ENCODE results near the gene CFAP74.

Gene CFAP74

GRCh38 chr1:2039251-2039650, 35.7 kb upstream of the CFAP74 start:
- no peak for DNase-seq

GRCh38 chr1:2038229-2038628, 34.6 kb upstream of the CFAP74 start:
- DNase-seq, result no peak

GRCh38 chr1:2037314-2037979, 33.9 kb upstream of the CFAP74 start:
- no peak for DNase-seq

- no peak for DNase-seq
Measured at GRCh38 chr1:2036287-2036686, 32.7 kb upstream of the CFAP74 start.

GRCh38 chr1:2033165-2033564, 29.6 kb upstream of the CFAP74 start:
- no peak for DNase-seq

- no peak for DNase-seq
Measured at GRCh38 chr1:2032737-2033136, 29.2 kb upstream of the CFAP74 start.

- no peak for DNase-seq
Measured at GRCh38 chr1:2031546-2032540, 28.3 kb upstream of the CFAP74 start.

GRCh38 chr1:2030076-2030871, 26.7 kb upstream of the CFAP74 start:
- no peak for DNase-seq

- DNase-seq, result no peak
Measured at GRCh38 chr1:2029561-2029960, 26.0 kb upstream of the CFAP74 start.

GRCh38 chr1:2028870-2029560, 25.4 kb upstream of the CFAP74 start:
- no peak for DNase-seq

GRCh38 chr1:2027961-2028583, 24.5 kb upstream of the CFAP74 start:
- no peak for DNase-seq

GRCh38 chr1:2025491-2025981, 21.9 kb upstream of the CFAP74 start:
- DNase-seq, result no peak

GRCh38 chr1:2024887-2025286, 21.3 kb upstream of the CFAP74 start:
- DNase-seq, result no peak

- no peak for DNase-seq
Measured at GRCh38 chr1:2024451-2024850, 20.9 kb upstream of the CFAP74 start.

GRCh38 chr1:2023187-2023586, 19.6 kb upstream of the CFAP74 start:
- DNase-seq, result no peak

GRCh38 chr1:2022063-2022770, 18.6 kb upstream of the CFAP74 start:
- DNase-seq, result no peak

GRCh38 chr1:2021550-2021949, 18.0 kb upstream of the CFAP74 start:
- DNase-seq, result no peak

- no peak for DNase-seq
Measured at GRCh38 chr1:2020310-2020655, 16.7 kb upstream of the CFAP74 start.

- DNase-seq, result no peak
Measured at GRCh38 chr1:2019571-2020309, 16.2 kb upstream of the CFAP74 start.

- no peak for DNase-seq
Measured at GRCh38 chr1:2019172-2019543, 15.6 kb upstream of the CFAP74 start, which contains the start of gene GABRD. GABRD (plus strand) TSS chr1:2019345; CDS start chr1:2019424, 79 bp downstream.

Data from activated CD8-positive, alpha-beta memory T cell treated with anti-CD3 and anti-CD28 coated beads for 24 hours (primary cell).